Measurements from ENCODE around the gene PINLYP. TPM values are rescaled to one million over a fixed set of nuclear protein-coding genes. Genes with fewer than 3 reads are reported as not detected.
A peak's percentile ranks its signal among the peaks of the same experiment; 100 is the strongest.

PINLYP gene
- total and polyA plus RNA-seq, 2 of the 13 experiments (the other 11 are each of a cell fraction or from before 2014, with no cell fraction given): 0.21 to 0.24 TPM

DNA sequence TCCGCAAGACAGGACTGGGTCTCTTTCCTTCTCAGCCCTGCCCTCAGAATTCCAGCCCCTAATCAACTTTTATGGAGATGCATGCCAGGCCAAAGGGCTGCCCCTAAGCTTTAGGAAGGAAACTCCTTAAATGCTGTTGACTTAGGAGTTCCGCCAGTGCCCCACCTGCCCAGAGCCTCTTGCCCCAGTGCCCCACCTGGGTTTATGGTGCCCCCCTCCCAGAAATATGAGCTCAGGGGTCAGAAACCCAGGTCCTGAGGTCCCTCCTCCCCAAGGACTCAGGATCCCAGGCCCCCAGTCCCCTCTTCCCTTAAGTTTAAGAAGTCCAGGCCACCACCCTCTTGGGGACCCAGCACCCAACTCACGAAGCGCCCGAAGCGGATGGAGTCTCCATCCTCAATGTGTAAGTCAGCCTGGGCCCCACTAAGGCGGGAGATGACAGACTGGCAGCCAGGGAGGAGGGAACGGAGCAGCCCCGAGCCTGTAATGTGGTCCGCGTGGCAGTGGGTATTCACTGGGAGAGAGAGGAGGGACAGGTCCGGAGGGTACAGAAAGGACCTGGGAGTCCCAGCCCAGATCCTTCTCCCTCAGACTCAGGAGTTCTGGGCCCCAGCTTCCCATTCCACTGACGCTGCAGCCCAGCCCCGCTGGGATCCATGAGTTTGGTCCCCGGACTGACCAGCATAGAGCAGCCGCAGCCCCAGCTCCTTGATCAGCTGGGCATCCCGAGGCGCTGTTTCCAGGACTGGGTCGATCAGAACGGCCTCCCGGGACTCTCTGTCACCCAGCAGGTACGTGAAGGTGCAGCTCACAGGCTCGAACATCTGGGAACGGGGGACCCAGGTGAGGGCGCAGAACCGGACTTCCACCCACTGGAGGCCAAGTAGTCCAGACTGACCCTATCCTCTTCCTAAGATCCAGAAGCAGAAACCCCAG, 49.5 kb upstream of the PINLYP start (continued):
- peak; percentile 48; the same call in 1 of the 2 replicates for TF ChIP-seq ZNF263 (CRISPR knock-in tag; IDR thresholded peaks at IDR 0.05)
- TF ChIP-seq SMAD3 (CRISPR knock-in tag; IDR thresholded peaks at IDR 0.05): no peak
- TF ChIP-seq ZNF20 (CRISPR knock-in tag; IDR thresholded peaks at IDR 0.05): no peak
- TF ChIP-seq ZNF614 (CRISPR knock-in tag; IDR thresholded peaks at IDR 0.05; ENCODE audit: borderline replicate concordance): no peak
- TF ChIP-seq, protein P1, sequence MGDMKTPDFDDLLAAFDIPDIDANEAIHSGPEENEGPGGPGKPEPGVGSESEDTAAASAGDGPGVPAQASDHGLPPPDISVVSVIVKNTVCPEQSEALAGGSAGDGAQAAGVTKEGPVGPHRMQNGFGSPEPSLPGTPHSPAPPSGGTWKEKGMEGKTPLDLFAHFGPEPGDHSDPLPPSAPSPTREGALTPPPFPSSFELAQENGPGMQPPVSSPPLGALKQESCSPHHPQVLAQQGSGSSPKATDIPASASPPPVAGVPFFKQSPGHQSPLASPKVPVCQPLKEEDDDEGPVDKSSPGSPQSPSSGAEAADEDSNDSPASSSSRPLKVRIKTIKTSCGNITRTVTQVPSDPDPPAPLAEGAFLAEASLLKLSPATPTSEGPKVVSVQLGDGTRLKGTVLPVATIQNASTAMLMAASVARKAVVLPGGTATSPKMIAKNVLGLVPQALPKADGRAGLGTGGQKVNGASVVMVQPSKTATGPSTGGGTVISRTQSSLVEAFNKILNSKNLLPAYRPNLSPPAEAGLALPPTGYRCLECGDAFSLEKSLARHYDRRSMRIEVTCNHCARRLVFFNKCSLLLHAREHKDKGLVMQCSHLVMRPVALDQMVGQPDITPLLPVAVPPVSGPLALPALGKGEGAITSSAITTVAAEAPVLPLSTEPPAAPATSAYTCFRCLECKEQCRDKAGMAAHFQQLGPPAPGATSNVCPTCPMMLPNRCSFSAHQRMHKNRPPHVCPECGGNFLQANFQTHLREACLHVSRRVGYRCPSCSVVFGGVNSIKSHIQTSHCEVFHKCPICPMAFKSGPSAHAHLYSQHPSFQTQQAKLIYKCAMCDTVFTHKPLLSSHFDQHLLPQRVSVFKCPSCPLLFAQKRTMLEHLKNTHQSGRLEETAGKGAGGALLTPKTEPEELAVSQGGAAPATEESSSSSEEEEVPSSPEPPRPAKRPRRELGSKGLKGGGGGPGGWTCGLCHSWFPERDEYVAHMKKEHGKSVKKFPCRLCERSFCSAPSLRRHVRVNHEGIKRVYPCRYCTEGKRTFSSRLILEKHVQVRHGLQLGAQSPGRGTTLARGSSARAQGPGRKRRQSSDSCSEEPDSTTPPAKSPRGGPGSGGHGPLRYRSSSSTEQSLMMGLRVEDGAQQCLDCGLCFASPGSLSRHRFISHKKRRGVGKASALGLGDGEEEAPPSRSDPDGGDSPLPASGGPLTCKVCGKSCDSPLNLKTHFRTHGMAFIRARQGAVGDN (CRISPR knock-in tag; IDR thresholded peaks at IDR 0.05): 0 out of 2 replicates have a peak, but pooled peaks have one; percentile 7
- TF ChIP-seq MTF1 (CRISPR knock-in tag; IDR thresholded peaks at IDR 0.05): no peak
- 0 out of 2 replicates have a peak, but pooled peaks have one; percentile 51 for TF ChIP-seq RFXAP (CRISPR knock-in tag; IDR thresholded peaks at IDR 0.05; ENCODE audit: borderline replicate concordance)
- no peak for TF ChIP-seq TRIM24 (CRISPR knock-in tag; IDR thresholded peaks at IDR 0.05)
- TF ChIP-seq, protein P2, sequence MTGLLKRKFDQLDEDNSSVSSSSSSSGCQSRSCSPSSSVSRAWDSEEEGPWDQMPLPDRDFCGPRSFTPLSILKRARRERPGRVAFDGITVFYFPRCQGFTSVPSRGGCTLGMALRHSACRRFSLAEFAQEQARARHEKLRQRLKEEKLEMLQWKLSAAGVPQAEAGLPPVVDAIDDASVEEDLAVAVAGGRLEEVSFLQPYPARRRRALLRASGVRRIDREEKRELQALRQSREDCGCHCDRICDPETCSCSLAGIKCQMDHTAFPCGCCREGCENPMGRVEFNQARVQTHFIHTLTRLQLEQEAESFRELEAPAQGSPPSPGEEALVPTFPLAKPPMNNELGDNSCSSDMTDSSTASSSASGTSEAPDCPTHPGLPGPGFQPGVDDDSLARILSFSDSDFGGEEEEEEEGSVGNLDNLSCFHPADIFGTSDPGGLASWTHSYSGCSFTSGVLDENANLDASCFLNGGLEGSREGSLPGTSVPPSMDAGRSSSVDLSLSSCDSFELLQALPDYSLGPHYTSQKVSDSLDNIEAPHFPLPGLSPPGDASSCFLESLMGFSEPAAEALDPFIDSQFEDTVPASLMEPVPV (CRISPR knock-in tag; IDR thresholded peaks at IDR 0.05): no peak
- TF ChIP-seq, protein P3, sequence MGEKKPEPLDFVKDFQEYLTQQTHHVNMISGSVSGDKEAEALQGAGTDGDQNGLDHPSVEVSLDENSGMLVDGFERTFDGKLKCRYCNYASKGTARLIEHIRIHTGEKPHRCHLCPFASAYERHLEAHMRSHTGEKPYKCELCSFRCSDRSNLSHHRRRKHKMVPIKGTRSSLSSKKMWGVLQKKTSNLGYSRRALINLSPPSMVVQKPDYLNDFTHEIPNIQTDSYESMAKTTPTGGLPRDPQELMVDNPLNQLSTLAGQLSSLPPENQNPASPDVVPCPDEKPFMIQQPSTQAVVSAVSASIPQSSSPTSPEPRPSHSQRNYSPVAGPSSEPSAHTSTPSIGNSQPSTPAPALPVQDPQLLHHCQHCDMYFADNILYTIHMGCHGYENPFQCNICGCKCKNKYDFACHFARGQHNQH (CRISPR knock-in tag; IDR thresholded peaks at IDR 0.05): 0 out of 2 replicates have a peak, but pooled peaks have one; percentile 3
- TF ChIP-seq KDM1A (CRISPR knock-in tag; IDR thresholded peaks at IDR 0.05): no peak
- 0 out of 2 replicates have a peak, but pooled peaks have one; percentile 21 for TF ChIP-seq CCDC6 (CRISPR knock-in tag; IDR thresholded peaks at IDR 0.05)
- TF ChIP-seq, protein P4, sequence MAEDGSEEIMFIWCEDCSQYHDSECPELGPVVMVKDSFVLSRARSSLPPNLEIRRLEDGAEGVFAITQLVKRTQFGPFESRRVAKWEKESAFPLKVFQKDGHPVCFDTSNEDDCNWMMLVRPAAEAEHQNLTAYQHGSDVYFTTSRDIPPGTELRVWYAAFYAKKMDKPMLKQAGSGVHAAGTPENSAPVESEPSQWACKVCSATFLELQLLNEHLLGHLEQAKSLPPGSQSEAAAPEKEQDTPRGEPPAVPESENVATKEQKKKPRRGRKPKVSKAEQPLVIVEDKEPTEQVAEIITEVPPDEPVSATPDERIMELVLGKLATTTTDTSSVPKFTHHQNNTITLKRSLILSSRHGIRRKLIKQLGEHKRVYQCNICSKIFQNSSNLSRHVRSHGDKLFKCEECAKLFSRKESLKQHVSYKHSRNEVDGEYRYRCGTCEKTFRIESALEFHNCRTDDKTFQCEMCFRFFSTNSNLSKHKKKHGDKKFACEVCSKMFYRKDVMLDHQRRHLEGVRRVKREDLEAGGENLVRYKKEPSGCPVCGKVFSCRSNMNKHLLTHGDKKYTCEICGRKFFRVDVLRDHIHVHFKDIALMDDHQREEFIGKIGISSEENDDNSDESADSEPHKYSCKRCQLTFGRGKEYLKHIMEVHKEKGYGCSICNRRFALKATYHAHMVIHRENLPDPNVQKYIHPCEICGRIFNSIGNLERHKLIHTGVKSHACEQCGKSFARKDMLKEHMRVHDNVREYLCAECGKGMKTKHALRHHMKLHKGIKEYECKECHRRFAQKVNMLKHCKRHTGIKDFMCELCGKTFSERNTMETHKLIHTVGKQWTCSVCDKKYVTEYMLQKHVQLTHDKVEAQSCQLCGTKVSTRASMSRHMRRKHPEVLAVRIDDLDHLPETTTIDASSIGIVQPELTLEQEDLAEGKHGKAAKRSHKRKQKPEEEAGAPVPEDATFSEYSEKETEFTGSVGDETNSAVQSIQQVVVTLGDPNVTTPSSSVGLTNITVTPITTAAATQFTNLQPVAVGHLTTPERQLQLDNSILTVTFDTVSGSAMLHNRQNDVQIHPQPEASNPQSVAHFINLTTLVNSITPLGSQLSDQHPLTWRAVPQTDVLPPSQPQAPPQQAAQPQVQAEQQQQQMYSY (CRISPR knock-in tag; IDR thresholded peaks at IDR 0.05): peak; percentile 5; the same call in 1 of the 2 replicates
- no peak for TF ChIP-seq LCORL (IDR thresholded peaks at IDR 0.05)
- 0 out of 2 replicates have a peak, but pooled peaks have one; percentile 11 for TF ChIP-seq LCORL (CRISPR knock-in tag; IDR thresholded peaks at IDR 0.05)
- no peak for TF ChIP-seq SOX5 (CRISPR knock-in tag; IDR thresholded peaks at IDR 0.05; ENCODE audit: borderline replicate concordance)
- TF ChIP-seq ATM (IDR thresholded peaks at IDR 0.05; ENCODE audit: borderline replicate concordance): no peak
- TF ChIP-seq HNRNPL (IDR thresholded peaks at IDR 0.05; ENCODE audit: low read depth, low read length): no peak
- TF ChIP-seq TBX2 (CRISPR knock-in tag; IDR thresholded peaks at IDR 0.05; ENCODE audit: borderline replicate concordance): no peak

Data from HepG2 (cell line).